Stromal cell of bone marrow (primary cell): ENCODE measurements around the gene TRIML2.

Experiments used
- DNase-seq: peaks from one replicate; pipeline ENCODE4 v3.0.0-alpha.2; 2012; ENCODE audit warnings: low read depth

The TRIML2 gene

GRCh38 chr4:188109157-188109755, at the start of gene TRIML2:
TSS of gene TRIML2 (minus strand) at chr4:188109603. CDS start at chr4:188105368, 4,235 bp downstream.
- DNase-seq = no peak

GRCh38 chr4:188158336-188158735, 48.9 kb upstream of the TRIML2 start:
- no peak for DNase-seq

GRCh38 chr4:188154668-188155405, 45.4 kb upstream of the TRIML2 start:
- DNase-seq = no peak

GRCh38 chr4:188147776-188148175, 38.4 kb upstream of the TRIML2 start:
- no peak for DNase-seq

GRCh38 chr4:188147176-188147575, 37.8 kb upstream of the TRIML2 start:
- no peak for DNase-seq

- no peak for DNase-seq
Observed at GRCh38 chr4:188146618-188147017, 37.2 kb upstream of the TRIML2 start.

- DNase-seq = no peak
Observed at GRCh38 chr4:188145601-188146000, 36.2 kb upstream of the TRIML2 start.

- DNase-seq = no peak
Observed at GRCh38 chr4:188143731-188144130, 34.3 kb upstream of the TRIML2 start.

- DNase-seq = no peak
Observed at GRCh38 chr4:188139671-188140070, 30.3 kb upstream of the TRIML2 start.

- DNase-seq = no peak
Observed at GRCh38 chr4:188139141-188139540, 29.7 kb upstream of the TRIML2 start, which contains the start of gene TRIML1. TSS of gene TRIML1 (plus strand) at chr4:188139441. CDS start at chr4:188139559, 118 bp downstream.

GRCh38 chr4:188138227-188138626, 28.8 kb upstream of the TRIML2 start:
- no peak for DNase-seq

GRCh38 chr4:188132232-188132631, 22.8 kb upstream of the TRIML2 start:
- DNase-seq = no peak

GRCh38 chr4:188130355-188130754, 21.0 kb upstream of the TRIML2 start:
- DNase-seq = no peak

GRCh38 chr4:188127214-188127874, 17.9 kb upstream of the TRIML2 start:
- peak; percentile 87 for DNase-seq

GRCh38 chr4:188121530-188121929, 12.1 kb upstream of the TRIML2 start:
- DNase-seq = no peak

- DNase-seq = no peak
Observed at GRCh38 chr4:188117631-188118324, 8.4 kb upstream of the TRIML2 start.

GRCh38 chr4:188113156-188113555, 3.8 kb upstream of the TRIML2 start:
- DNase-seq = no peak

- DNase-seq = no peak
Observed at GRCh38 chr4:188111955-188112354, 2.6 kb upstream of the TRIML2 start.

- no peak for DNase-seq
Observed at GRCh38 chr4:188110741-188111471, 1.5 kb upstream of the TRIML2 start.

- no peak for DNase-seq
Observed at GRCh38 chr4:188110036-188110435, 633 bp upstream of the TRIML2 start.

- DNase-seq = peak; percentile 21
Observed at GRCh38 chr4:188107931-188108843, 1.2 kb downstream of the TRIML2 start.
